Trophoblast cell (in vitro differentiated cells and primary cell): ENCODE measurements around the gene OR10H4.

Experiments used
- DNase-seq, 2 donors: peaks; one replicate each; pipeline ENCODE4 v3.0.0-alpha.2; 2016
- H2AFZ ChIP-seq: 2 replicates; pipeline ENCODE4 v1.6.1; 2013; ENCODE audit warnings: low read length, moderate library complexity, mild to moderate bottlenecking; ENCODE audit not compliant: insufficient read depth, poor library complexity
- H2AK5ac ChIP-seq: 2 replicates; pipeline ENCODE4 v1.6.1; 2013; ENCODE audit warnings: mild to moderate bottlenecking, low read length
- H2BK120ac ChIP-seq: 2 replicates; pipeline ENCODE4 v1.6.1; 2013; ENCODE audit warnings: low read length, mild to moderate bottlenecking, moderate library complexity; ENCODE audit not compliant: insufficient read depth, poor library complexity
- H2BK12ac ChIP-seq: 2 replicates; pipeline ENCODE4 v1.6.1; 2013; ENCODE audit warnings: mild to moderate bottlenecking, low read length, moderate library complexity
- H2BK5ac ChIP-seq: 2 replicates; pipeline ENCODE4 v1.6.1; 2013; ENCODE audit warnings: low read length, low read depth, moderate library complexity, mild to moderate bottlenecking; ENCODE audit not compliant: poor library complexity
- H3K14ac ChIP-seq: 2 replicates; pipeline ENCODE4 v1.6.1; 2013; ENCODE audit warnings: mild to moderate bottlenecking, low read length
- H3K18ac ChIP-seq: 2 replicates; pipeline ENCODE4 v1.6.1; 2013; ENCODE audit warnings: mild to moderate bottlenecking, low read length
- H3K23ac ChIP-seq: 2 replicates; pipeline ENCODE4 v1.6.1; 2013; ENCODE audit warnings: low read length
- H3K27ac ChIP-seq: 2 replicates; pipeline ENCODE4 v1.5.1; 2013; ENCODE audit warnings: low read depth, mild to moderate bottlenecking, inconsistent platforms, low read length, moderate library complexity
- H3K27me3 ChIP-seq: 2 replicates; pipeline ENCODE4 v1.6.1; 2013; ENCODE audit warnings: inconsistent platforms, mild to moderate bottlenecking, low read length, moderate library complexity; ENCODE audit not compliant: insufficient read depth
- H3K36me3 ChIP-seq, 2 experiments: 1 replicate in 1 of 2; 2 replicates in 1 of 2; pipeline ENCODE4 v1.6.1; 2013; ENCODE audit warnings: low read length in 2 of 2, mild to moderate bottlenecking in 2 of 2, moderate library complexity in 1 of 2; ENCODE audit not compliant: insufficient read depth in 2 of 2, control insufficient read depth in 1 of 2
- H3K4ac ChIP-seq: 2 replicates; pipeline ENCODE4 v1.6.1; 2013; ENCODE audit warnings: low read depth, mild to moderate bottlenecking, low read length, moderate library complexity
- H3K4me1 ChIP-seq, 2 experiments: 1 replicate in 1 of 2; 2 replicates in 1 of 2; pipeline ENCODE4 v1.6.1; 2013; ENCODE audit warnings: low read length in 2 of 2, mild to moderate bottlenecking in 2 of 2, moderate library complexity in 1 of 2; ENCODE audit not compliant: insufficient read depth in 2 of 2, control insufficient read depth in 1 of 2
- H3K4me2 ChIP-seq: 2 replicates; pipeline ENCODE4 v1.6.1; 2013; ENCODE audit warnings: inconsistent platforms, mild to moderate bottlenecking, low read length, moderate library complexity
- H3K4me3 ChIP-seq: 2 replicates; pipeline ENCODE4 v1.5.1; 2013; ENCODE audit warnings: mild to moderate bottlenecking, low read depth, low read length, inconsistent platforms
- H3K79me1 ChIP-seq: one replicate; pipeline ENCODE4 v1.6.1; 2013; ENCODE audit warnings: low read length
- H3K79me2 ChIP-seq: 2 replicates; pipeline ENCODE4 v1.6.1; 2013; ENCODE audit warnings: low read length, mild to moderate bottlenecking; ENCODE audit not compliant: control insufficient read depth, insufficient read depth, poor library complexity
- H3K9ac ChIP-seq: 2 replicates; pipeline ENCODE4 v1.6.1; 2013; ENCODE audit warnings: mild to moderate bottlenecking, low read length
- H3K9me3 ChIP-seq: 2 replicates; pipeline ENCODE4 v1.6.1; 2013; ENCODE audit warnings: low read depth, mild to moderate bottlenecking, control low read depth, inconsistent platforms, low read length; ENCODE audit not compliant: insufficient read depth
- H4K12ac ChIP-seq: 2 replicates; pipeline ENCODE4 v1.6.1; 2013; ENCODE audit warnings: low read depth, mild to moderate bottlenecking, low read length, moderate library complexity
- H4K8ac ChIP-seq: 2 replicates; pipeline ENCODE4 v1.6.1; 2013; ENCODE audit warnings: low read depth, mild to moderate bottlenecking, low read length, moderate library complexity
- H4K91ac ChIP-seq: one replicate; pipeline ENCODE4 v1.6.1; 2013; ENCODE audit warnings: low read depth, mild to moderate bottlenecking, low read length, moderate library complexity
- WGBS: extraction: QIAGEN DNeasy Blood & Tissue Kit; methylation state at CpG from one replicate; pipeline ENCODE4 v1.1.7; 2013; ENCODE audit warnings: missing lambda C conversion rate; ENCODE audit not compliant: insufficient read length, insufficient coverage; ENCODE audit errors: extremely low coverage; 5-methylcytosine and 5-hydroxymethylcytosine counted together

Gene OR10H4

GRCh38 chr19:15992014-15992413, 43.2 kb downstream of the OR10H4 start:
- WGBS, result no CpG with 5 or more reads among the region's 5 CpGs
- Histone ChIP-seq H3K18ac (no peak overlapping the region), H3K9me3 (peaks cover 25% of the 10 kb centered on the region)

DNA sequence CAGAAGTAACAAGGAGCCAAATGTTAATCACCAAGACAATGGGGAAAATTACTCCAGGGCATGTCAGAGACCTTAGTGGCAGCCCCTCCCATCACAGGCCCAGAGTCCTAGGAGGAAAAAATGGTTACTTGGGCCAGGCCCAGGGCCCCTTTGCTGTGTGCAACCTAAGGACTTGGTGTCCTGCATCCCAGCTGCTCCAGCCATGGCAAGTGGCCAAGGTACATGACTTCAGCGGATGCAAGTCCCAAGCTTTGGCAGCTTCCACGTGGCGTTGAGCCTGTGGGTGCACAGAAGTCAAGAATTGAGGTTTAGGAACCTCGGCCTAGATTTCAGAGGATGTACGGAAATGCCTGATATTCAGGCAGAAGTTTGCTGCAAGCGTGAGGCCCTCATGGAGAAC, 46.7 kb downstream of the OR10H4 start:
- DNase-seq, result no peak
- Histone ChIP-seq H3K23ac (no peak overlapping the region), H2BK12ac (no peak overlapping the region), H4K8ac (no peak overlapping the region), H3K79me1 (no peaks in the 10 kb centered on the region), H2BK5ac (no peak overlapping the region), H3K36me3 (no peaks in the 10 kb centered on the region), H3K9me3 (peaks cover 29% of the 10 kb centered on the region), H3K79me2 (no peaks in the 10 kb centered on the region), H3K4me2 (no peak overlapping the region), H3K9ac (no peak overlapping the region), H2AK5ac (no peak overlapping the region), H4K91ac (no peak overlapping the region), H3K27ac (no peak overlapping the region), H3K4me3 (no peak overlapping the region), H3K18ac (no peak overlapping the region), H3K27me3 (no peaks in the 10 kb centered on the region), H2AFZ (no peak overlapping the region), H2BK120ac (no peak overlapping the region), H3K14ac (no peak overlapping the region), H4K12ac (no peak overlapping the region), H3K4ac (no peak overlapping the region), H3K4me1 (no peaks in the 10 kb centered on the region)
- no CpG with 5 or more reads among the region's 6 CpGs for WGBS

More at GRCh38 chr19:15992014-15992413, 43.2 kb downstream of the OR10H4 start:
- no peak overlapping the region for H2BK120ac ChIP-seq
- H3K79me1 ChIP-seq, result no peaks in the 10 kb centered on the region
- no peak overlapping the region for H3K4me3 ChIP-seq
- H3K79me2 ChIP-seq, result no peaks in the 10 kb centered on the region
- H3K9ac ChIP-seq, result no peak overlapping the region
- no peak overlapping the region for H4K12ac ChIP-seq
- no peak overlapping the region for H3K4me2 ChIP-seq
- no peak overlapping the region for H3K14ac ChIP-seq
- no peak overlapping the region for H4K8ac ChIP-seq
- no peak overlapping the region for H2AFZ ChIP-seq
- H2AK5ac ChIP-seq, result no peak overlapping the region
- H2BK5ac ChIP-seq, result no peak overlapping the region
- no peak overlapping the region for H4K91ac ChIP-seq
- H3K4me1 ChIP-seq, result no peaks in the 10 kb centered on the region
- no peaks in the 10 kb centered on the region for H3K36me3 ChIP-seq
- no peak overlapping the region for H3K27ac ChIP-seq
- no peaks in the 10 kb centered on the region for H3K27me3 ChIP-seq
- H3K23ac ChIP-seq, result no peak overlapping the region
- DNase-seq, result no peak
- no peak overlapping the region for H2BK12ac ChIP-seq
- no peak overlapping the region for H3K4ac ChIP-seq

- Histone ChIP-seq H3K14ac (no peak overlapping the region), H3K9me3 (peaks cover 33% of the 10 kb centered on the region), H3K79me2 (no peaks in the 10 kb centered on the region), H4K8ac (no peak overlapping the region), H2AFZ (no peak overlapping the region), H3K4me1 (no peaks in the 10 kb centered on the region), H3K79me1 (no peaks in the 10 kb centered on the region), H3K27me3 (peaks cover 2% of the 10 kb centered on the region), H3K27ac (no peak overlapping the region), H2BK12ac (no peak overlapping the region), H4K91ac (no peak overlapping the region), H3K4me2 (no peak overlapping the region), H3K4ac (no peak overlapping the region), H3K4me3 (no peak overlapping the region), H3K23ac (no peak overlapping the region), H4K12ac (no peak overlapping the region), H2BK120ac (no peak overlapping the region), H3K18ac (no peak overlapping the region), H2BK5ac (no peak overlapping the region), H3K36me3 (no peaks in the 10 kb centered on the region), H3K9ac (no peak overlapping the region), H2AK5ac (no peak overlapping the region)
- no peak for DNase-seq
- WGBS, result no CpG with 5 or more reads among the region's 4 CpGs
Observed at GRCh38 chr19:15998166-15998565, 49.4 kb downstream of the OR10H4 start.
